ENCODE results near the gene ABCA4. TPM values are rescaled to one million over a fixed set of nuclear protein-coding genes. Genes with fewer than 3 reads are reported as not detected.

ABCA4 gene
- total RNA-seq, 4 donors from 2014 or later = 2.1 to 7.5 (median 5.0) TPM

Other genes with a start within 250 kb of the ABCA4 start
- 10 to 100 TPM; 15.7 to 52.8 (median 37.4) TPM for gene DNTTIP2, start 241.9 kb downstream of the ABCA4 start, total RNA-seq
- gene GCLM, start 211.7 kb downstream of the ABCA4 start, total RNA-seq = 10 to 100 TPM; 14.0 to 56.2 (median 17.9) TPM
- 10 to 100 TPM in 1 of 4 donors, 1 to 10 TPM in 3; 4.9 to 29.7 (median 8.7) TPM for gene ARHGAP29, start 116.4 kb upstream of the ABCA4 start, total RNA-seq

Data from Peyer's patch (tissue), 4 donors.